GM18498 (cell line): ENCODE data around the gene TM4SF5.

Experiments used
- ATAC-seq: cut with Tn5 transposase; IDR thresholded peaks from one replicate; pipeline ENCODE4 v1.9.1; 2021; ENCODE audit warnings: mild to moderate bottlenecking, moderate library complexity; ENCODE audit not compliant: unreplicated experiment

TM4SF5 gene

GRCh38 chr17:4823373-4824089 is 51.8 kb downstream of the TM4SF5 start:
- ATAC-seq, result no peak

- ATAC-seq, result no peak
Measured at GRCh38 chr17:4827399-4827798, 55.7 kb downstream of the TM4SF5 start.

GRCh38 chr17:4832829-4833177 is 61.1 kb downstream of the TM4SF5 start:
- ATAC-seq, result peak; percentile 21
